ENCODE results near the gene TP53BP2. TPM values are rescaled to one million over a fixed set of nuclear protein-coding genes. Genes with fewer than 3 reads are reported as not detected.

TP53BP2 gene
- total and polyA plus RNA-seq, 2 experiments from 2014 or later, result 31.6 to 57.8 TPM

DNA sequence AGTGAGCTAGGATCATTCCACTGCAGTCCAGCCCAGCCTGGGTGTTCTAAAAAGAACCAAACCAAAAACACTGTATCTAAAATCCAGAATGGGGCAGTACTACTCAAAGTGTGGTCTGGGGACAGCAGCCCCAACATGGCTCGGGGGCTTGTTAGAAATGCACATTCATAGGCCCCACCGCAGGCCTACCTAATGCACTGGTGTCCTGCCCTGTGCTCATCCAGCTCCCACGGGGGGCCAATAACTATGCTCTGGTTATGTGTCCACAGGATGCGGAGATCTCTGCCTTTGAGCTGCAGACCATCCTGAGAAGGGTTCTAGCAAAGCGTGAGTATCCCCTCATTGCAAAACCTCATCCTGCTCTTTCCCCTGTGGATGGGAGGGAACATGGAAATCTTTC is 81.9 kb downstream of the TP53BP2 start:
- Histone ChIP-seq H3K9me2 (replicated peaks; ENCODE audit: insufficient read depth) (no peaks in the 10 kb centered on the region), H3K4me1 (ENCODE audit: insufficient read depth) (peaks cover 19% of the 10 kb centered on the region), H4K20me1 (ENCODE audit: insufficient read depth, poor library complexity, severe bottlenecking) (no peaks in the 10 kb centered on the region), H2AFZ (no peak overlapping the region), H3K4me3 (no peak overlapping the region), H3K4me2 (no peak overlapping the region), H3K36me3 (replicated peaks; ENCODE audit: insufficient read depth, low read depth) (no peaks in the 10 kb centered on the region), H3K27ac (peak overlapping the region; percentile 40), H3K9me3 (ENCODE audit: low read depth) (no peaks in the 10 kb centered on the region), H3K79me2 (no peaks in the 10 kb centered on the region), H3K27me3 (no peaks in the 10 kb centered on the region)
- TF ChIP-seq, protein P1, sequence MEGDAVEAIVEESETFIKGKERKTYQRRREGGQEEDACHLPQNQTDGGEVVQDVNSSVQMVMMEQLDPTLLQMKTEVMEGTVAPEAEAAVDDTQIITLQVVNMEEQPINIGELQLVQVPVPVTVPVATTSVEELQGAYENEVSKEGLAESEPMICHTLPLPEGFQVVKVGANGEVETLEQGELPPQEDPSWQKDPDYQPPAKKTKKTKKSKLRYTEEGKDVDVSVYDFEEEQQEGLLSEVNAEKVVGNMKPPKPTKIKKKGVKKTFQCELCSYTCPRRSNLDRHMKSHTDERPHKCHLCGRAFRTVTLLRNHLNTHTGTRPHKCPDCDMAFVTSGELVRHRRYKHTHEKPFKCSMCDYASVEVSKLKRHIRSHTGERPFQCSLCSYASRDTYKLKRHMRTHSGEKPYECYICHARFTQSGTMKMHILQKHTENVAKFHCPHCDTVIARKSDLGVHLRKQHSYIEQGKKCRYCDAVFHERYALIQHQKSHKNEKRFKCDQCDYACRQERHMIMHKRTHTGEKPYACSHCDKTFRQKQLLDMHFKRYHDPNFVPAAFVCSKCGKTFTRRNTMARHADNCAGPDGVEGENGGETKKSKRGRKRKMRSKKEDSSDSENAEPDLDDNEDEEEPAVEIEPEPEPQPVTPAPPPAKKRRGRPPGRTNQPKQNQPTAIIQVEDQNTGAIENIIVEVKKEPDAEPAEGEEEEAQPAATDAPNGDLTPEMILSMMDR (IDR thresholded peaks at IDR 0.05; ENCODE audit: poor library complexity), result no peak
- TF ChIP-seq EZH2 (IDR thresholded peaks at IDR 0.05; ENCODE audit: borderline replicate concordance), result no peak
- TF ChIP-seq EZH2phosphoT487 (IDR thresholded peaks at IDR 0.05; ENCODE audit: low read depth, severe bottlenecking, unreplicated experiment), result no peak
- 95% methylated on average over 5 of the region's 5 CpGs for WGBS (ENCODE audit: low lambda C conversion rate, missing lambda C conversion rate)
- no peak for DNase-seq (ENCODE audit: low spot score)

DNA sequence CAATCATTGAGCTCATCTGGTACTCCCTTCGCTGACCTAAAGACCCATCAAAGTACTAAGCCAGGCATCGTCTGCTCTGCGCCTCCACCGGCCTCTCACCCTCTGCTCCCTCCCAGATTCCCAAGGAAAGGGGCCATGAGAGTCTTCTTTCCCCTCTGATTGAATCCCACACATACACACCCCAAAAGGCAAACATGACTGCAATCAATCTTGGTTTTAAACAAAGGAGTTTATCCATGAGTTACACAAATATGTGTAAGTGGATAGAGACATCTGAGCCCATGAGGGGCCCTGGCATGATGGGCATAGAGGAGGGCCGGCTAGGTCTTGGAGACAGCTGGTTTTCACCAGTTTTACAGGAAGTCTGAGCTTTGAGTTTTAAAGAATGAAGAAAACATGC is 82.5 kb downstream of the TP53BP2 start:
- no peaks in the 10 kb centered on the region for H3K9me3 ChIP-seq (ENCODE audit: low read depth)
- peak overlapping the region; percentile 40 for H3K27ac ChIP-seq
- peaks cover 19% of the 10 kb centered on the region for H3K4me1 ChIP-seq (ENCODE audit: insufficient read depth)
- H4K20me1 ChIP-seq (ENCODE audit: insufficient read depth, poor library complexity, severe bottlenecking), result no peaks in the 10 kb centered on the region
- H3K79me2 ChIP-seq, result no peaks in the 10 kb centered on the region
- H3K36me3 ChIP-seq (replicated peaks; ENCODE audit: insufficient read depth, low read depth), result no peaks in the 10 kb centered on the region
- H3K27me3 ChIP-seq, result no peaks in the 10 kb centered on the region
- H3K9me2 ChIP-seq (replicated peaks; ENCODE audit: insufficient read depth), result no peaks in the 10 kb centered on the region
- H3K4me2 ChIP-seq, result no peak overlapping the region
- no peak for DNase-seq (ENCODE audit: low spot score)
- TF ChIP-seq EZH2 (IDR thresholded peaks at IDR 0.05; ENCODE audit: borderline replicate concordance) (no peak), EZH2phosphoT487 (IDR thresholded peaks at IDR 0.05; ENCODE audit: low read depth, severe bottlenecking, unreplicated experiment) (no peak)
- TF ChIP-seq, protein P1 (IDR thresholded peaks at IDR 0.05; ENCODE audit: poor library complexity), result no peak
- no peak overlapping the region for H2AFZ ChIP-seq
- 81% methylated on average over 5 of the region's 5 CpGs for WGBS (ENCODE audit: low lambda C conversion rate, missing lambda C conversion rate)
- H3K4me3 ChIP-seq, result no peak overlapping the region

GRCh38 chr1:223761411-223761810 is 84.3 kb downstream of the TP53BP2 start:
- Histone ChIP-seq H3K4me2 (no peak overlapping the region), H3K4me3 (no peak overlapping the region), H3K36me3 (replicated peaks; ENCODE audit: insufficient read depth, low read depth) (no peaks in the 10 kb centered on the region), H3K27me3 (no peaks in the 10 kb centered on the region), H3K79me2 (no peaks in the 10 kb centered on the region), H3K9me3 (ENCODE audit: low read depth) (no peaks in the 10 kb centered on the region), H3K4me1 (ENCODE audit: insufficient read depth) (peaks cover 19% of the 10 kb centered on the region), H3K9me2 (replicated peaks; ENCODE audit: insufficient read depth) (no peaks in the 10 kb centered on the region), H2AFZ (no peak overlapping the region), H3K27ac (no peak overlapping the region), H4K20me1 (ENCODE audit: insufficient read depth, poor library complexity, severe bottlenecking) (no peaks in the 10 kb centered on the region)
- no peak for DNase-seq (ENCODE audit: low spot score)
- WGBS (ENCODE audit: low lambda C conversion rate, missing lambda C conversion rate), result 92% methylated on average over 7 of the region's 7 CpGs
- TF ChIP-seq, protein P1 (IDR thresholded peaks at IDR 0.05; ENCODE audit: poor library complexity), result no peak
- TF ChIP-seq EZH2phosphoT487 (IDR thresholded peaks at IDR 0.05; ENCODE audit: low read depth, severe bottlenecking, unreplicated experiment), result no peak
- TF ChIP-seq EZH2 (IDR thresholded peaks at IDR 0.05; ENCODE audit: borderline replicate concordance), result no peak

- DNase-seq (ENCODE audit: low spot score), result no peak
- TF ChIP-seq, protein P1 (IDR thresholded peaks at IDR 0.05; ENCODE audit: poor library complexity), result no peak
- TF ChIP-seq EZH2phosphoT487 (IDR thresholded peaks at IDR 0.05; ENCODE audit: low read depth, severe bottlenecking, unreplicated experiment) (no peak), EZH2 (IDR thresholded peaks at IDR 0.05; ENCODE audit: borderline replicate concordance) (no peak)
- H3K4me2 ChIP-seq, result no peak overlapping the region
- H3K27ac ChIP-seq, result no peak overlapping the region
- no peaks in the 10 kb centered on the region for H4K20me1 ChIP-seq (ENCODE audit: insufficient read depth, poor library complexity, severe bottlenecking)
- H3K9me2 ChIP-seq (replicated peaks; ENCODE audit: insufficient read depth), result no peaks in the 10 kb centered on the region
- H3K4me3 ChIP-seq, result no peak overlapping the region
- no peaks in the 10 kb centered on the region for H3K36me3 ChIP-seq (replicated peaks; ENCODE audit: insufficient read depth, low read depth)
- WGBS (ENCODE audit: low lambda C conversion rate, missing lambda C conversion rate), result 81% methylated on average over 6 of the region's 6 CpGs
- no peaks in the 10 kb centered on the region for H3K27me3 ChIP-seq
- H3K9me3 ChIP-seq (ENCODE audit: low read depth), result no peaks in the 10 kb centered on the region
- H3K4me1 ChIP-seq (ENCODE audit: insufficient read depth), result peaks cover 16% of the 10 kb centered on the region
- no peaks in the 10 kb centered on the region for H3K79me2 ChIP-seq
- no peak overlapping the region for H2AFZ ChIP-seq
Measured at GRCh38 chr1:223760833-223761232, 84.9 kb downstream of the TP53BP2 start.
